Calu3 (cell line): ENCODE measurements around the gene CAND1. TPM values are rescaled to one million over a fixed set of nuclear protein-coding genes. Genes with fewer than 3 reads are reported as not detected.

ENCODE experiments used
- BruUV-seq: library from RNA; stranded (reverse); fragments of 400-500 nt; replicated peaks from 2 replicates; lab custom pipeline; 2021; lab: Mats Ljungman, UMichigan
- CTCF ChIA-PET: fragments of 300-600 bp; sonication (Branson Sonifier 250); formaldehyde crosslinking; loops from one replicate; lab custom pipeline; 2022; ENCODE audit warnings: antibody characterized with exemption; lab: Charles Lee
- DNase-seq: peaks from one replicate; pipeline ENCODE4 v3.0.0; 2022
- H3K27ac Mint-ChIP-seq: one replicate; pipeline ENCODE4 v1.8.0; 2022; ENCODE audit warnings: mixed read lengths; ENCODE audit not compliant: unreplicated experiment
- H3K27me3 Mint-ChIP-seq: one replicate; pipeline ENCODE4 v1.8.0; 2022; ENCODE audit warnings: mixed read lengths; ENCODE audit not compliant: unreplicated experiment
- H3K36me3 Mint-ChIP-seq: one replicate; pipeline ENCODE4 v1.8.0; 2022; ENCODE audit warnings: mild to moderate bottlenecking, moderate library complexity, mixed read lengths; ENCODE audit not compliant: insufficient read depth, unreplicated experiment
- H3K4me1 Mint-ChIP-seq: one replicate; pipeline ENCODE4 v1.8.0; 2022; ENCODE audit warnings: mild to moderate bottlenecking, low read depth, mixed read lengths; ENCODE audit not compliant: unreplicated experiment
- H3K4me3 Mint-ChIP-seq: one replicate; pipeline ENCODE4 v1.8.0; 2022; ENCODE audit warnings: mild to moderate bottlenecking, low read depth, moderate library complexity, mixed read lengths; ENCODE audit not compliant: unreplicated experiment
- H3K9me3 Mint-ChIP-seq: one replicate; pipeline ENCODE4 v1.8.0; 2022; ENCODE audit warnings: low read depth, mixed read lengths; ENCODE audit not compliant: unreplicated experiment
- CTCF ChIP-seq: fragments of 200-600 bp; IDR thresholded peaks from one replicate; pipeline ENCODE4 v1.8.0; 2022; ENCODE audit warnings: antibody characterized with exemption; ENCODE audit not compliant: unreplicated experiment
- intact Hi-C: fragments of 100-400 bp; cut with micrococcal nuclease; formaldehyde crosslinking; loops from one replicate; pipeline ENCODE4 v1.10.0; 2022; ENCODE audit not compliant: unreplicated experiment
- total RNA-seq: library from RNA; stranded (reverse); gene quantifications from 2 replicates; pipeline ENCODE4 v1.2.3, GENCODE V29; 2022

CAND1 gene
- total RNA-seq, 1 experiment from 2014 or later: 197 TPM

GRCh38 chr12:67263471-67263870, 5.7 kb upstream of the CAND1 start:
- BruUV-seq: no TSS peak
- no peak overlapping the region for H3K27ac Mint-ChIP-seq
- CTCF ChIA-PET: no interaction called here

GRCh38 chr12:67268335-67268895, 743 bp upstream of the CAND1 start:
- no peak for TF ChIP-seq CTCF
- CTCF ChIA-PET: interaction anchor here (0.7 to 2.1 kb wide), 11 partner anchors 9 to 648 kb away, joined by 3 to 12 read pairs (median 4); no protein-coding TSS in a partner anchor
- Mint-ChIP-seq H3K27me3 (no peaks in the 10 kb centered on the region), H3K9me3 (peaks cover 2% of the 10 kb centered on the region), H3K27ac (peak overlapping the region; percentile 99), H3K36me3 (peaks cover 33% of the 10 kb centered on the region), H3K4me3 (peak overlapping the region; percentile 75), H3K4me1 (no peaks in the 10 kb centered on the region)
- TSS peak; percentile 71 for BruUV-seq
- intact Hi-C loops: no loop called here
- peak; percentile 91 for DNase-seq

More at GRCh38 chr12:67263471-67263870, 5.7 kb upstream of the CAND1 start:
- Mint-ChIP-seq H3K9me3 (peaks cover 2% of the 10 kb centered on the region), H3K4me3 (no peak overlapping the region), H3K27me3 (no peaks in the 10 kb centered on the region), H3K36me3 (peaks cover 4% of the 10 kb centered on the region), H3K4me1 (no peaks in the 10 kb centered on the region)
- intact Hi-C loops: no loop called here
- no peak for TF ChIP-seq CTCF
- DNase-seq: no peak

GRCh38 chr12:67269633-67270573, 745 bp downstream of the CAND1 start:
- intact Hi-C loops: no loop called here
- CTCF ChIA-PET: interaction anchor here (0.6 to 2.1 kb wide), 5 partner anchors 9 to 109 kb away, joined by 3 to 12 read pairs (median 5); no protein-coding TSS in a partner anchor
- Mint-ChIP-seq H3K36me3 (peaks cover 33% of the 10 kb centered on the region), H3K9me3 (no peaks in the 10 kb centered on the region), H3K27me3 (no peaks in the 10 kb centered on the region), H3K4me1 (peaks cover 11% of the 10 kb centered on the region), H3K27ac (peak overlapping the region; percentile 99), H3K4me3 (peak overlapping the region; percentile 75)
- BruUV-seq: no TSS peak
- no peak for TF ChIP-seq CTCF
- DNase-seq: peak; percentile 45

GRCh38 chr12:67270622-67271021, 1.5 kb downstream of the CAND1 start:
- Mint-ChIP-seq H3K36me3 (peaks cover 33% of the 10 kb centered on the region), H3K27me3 (no peaks in the 10 kb centered on the region), H3K4me1 (peaks cover 19% of the 10 kb centered on the region), H3K9me3 (no peaks in the 10 kb centered on the region), H3K27ac (peak overlapping the region; percentile 99), H3K4me3 (peak overlapping the region; percentile 75)
- no peak for DNase-seq
- intact Hi-C loops: no loop called here
- no TSS peak for BruUV-seq
- CTCF ChIA-PET: interaction anchor here (1.8 kb wide), 1 partner anchor 25 kb away, joined by 4 read pairs; no protein-coding TSS in a partner anchor
- no peak for TF ChIP-seq CTCF
